Loucy (cell line): Measurements from ENCODE around the gene GALNT1.

Experiments used
- H2AFZ ChIP-seq: fragments of 200-600 bp; sonication (generic); 2 replicates; pipeline ENCODE4 v1.6.0; 2016; ENCODE audit warnings: antibody characterized with exemption, mild to moderate bottlenecking, low read length, moderate library complexity
- H3F3A ChIP-seq: fragments of 200-600 bp; 2 replicates; pipeline ENCODE4 v1.6.0; 2016; ENCODE audit warnings: antibody characterized with exemption, low read depth, mild to moderate bottlenecking
- H3K27me3 ChIP-seq: fragments of 200-600 bp; sonication (generic); 2 replicates; pipeline ENCODE4 v1.6.1; 2014; ENCODE audit warnings: low read length, mild to moderate bottlenecking; ENCODE audit not compliant: insufficient read depth, poor library complexity, severe bottlenecking
- H3K36me3 ChIP-seq: fragments of 200-600 bp; sonication (generic); 2 replicates; pipeline ENCODE4 v1.6.1; 2016; ENCODE audit warnings: low read length; ENCODE audit not compliant: insufficient read depth
- H3K4me1 ChIP-seq: fragments of 200-600 bp; sonication (generic); 2 replicates; pipeline ENCODE4 v1.5.1; 2014; ENCODE audit warnings: low read length, mild to moderate bottlenecking; ENCODE audit not compliant: insufficient read depth, poor library complexity, severe bottlenecking
- H3K4me2 ChIP-seq: fragments of 200-600 bp; sonication (generic); 2 replicates; pipeline ENCODE4 v1.6.0; 2014; ENCODE audit warnings: antibody characterized with exemption, low read length, low read depth, mild to moderate bottlenecking; ENCODE audit not compliant: poor library complexity, severe bottlenecking
- H3K4me3 ChIP-seq: fragments of 200-600 bp; sonication (generic); 2 replicates; pipeline ENCODE4 v1.5.1; 2014; ENCODE audit warnings: low read length, mild to moderate bottlenecking, mixed read lengths; ENCODE audit not compliant: poor library complexity, severe bottlenecking
- H3K79me2 ChIP-seq: fragments of 200-600 bp; sonication (generic); 2 replicates; pipeline ENCODE4 v1.6.1; 2014; ENCODE audit warnings: low read length; ENCODE audit not compliant: insufficient read depth
- H3K9ac ChIP-seq: fragments of 200-600 bp; sonication (generic); 2 replicates; pipeline ENCODE4 v1.6.0; 2014; ENCODE audit warnings: mild to moderate bottlenecking, low read depth, low read length, moderate library complexity; ENCODE audit not compliant: poor library complexity, severe bottlenecking
- H3K9me2 ChIP-seq: fragments of 200-600 bp; sonication (generic); replicated peaks from 2 replicates; pipeline ENCODE4 v1.6.1; 2016; ENCODE audit warnings: low read depth, low read length, mixed read lengths
- H3K9me3 ChIP-seq: fragments of 200-600 bp; sonication (generic); 2 replicates; pipeline ENCODE4 v1.6.1; 2014; ENCODE audit warnings: mild to moderate bottlenecking, antibody characterized with exemption, low read length, low read depth; ENCODE audit not compliant: insufficient read depth
- H4K20me1 ChIP-seq: fragments of 200-600 bp; sonication (generic); 2 replicates; pipeline ENCODE4 v1.6.0; 2014; ENCODE audit warnings: antibody characterized with exemption, low read length, mild to moderate bottlenecking; ENCODE audit not compliant: insufficient read depth, poor library complexity, severe bottlenecking
- EZH2phosphoT487 ChIP-seq: fragments of 200-600 bp; IDR thresholded peaks from 2 replicates; pipeline ENCODE4 v1.6.1; 2018; ENCODE audit warnings: antibody characterized with exemption, mild to moderate bottlenecking, moderate library complexity, borderline replicate concordance
- TF ChIP-seq, protein P1 (sequence below): fragments of 200-600 bp; sonication (generic); conservative IDR thresholded peaks from 2 replicates; pipeline ENCODE4 v1.5.1; 2014; ENCODE audit warnings: mild to moderate bottlenecking, antibody characterized with exemption, low read length

Gene GALNT1

GRCh38 chr18:35577045-35577848, 4.3 kb upstream of the GALNT1 start:
- no peaks in the 10 kb centered on the region for H3K9me2 ChIP-seq
- no peaks in the 10 kb centered on the region for H3K36me3 ChIP-seq
- H3K27me3 ChIP-seq, result no peaks in the 10 kb centered on the region
- H3K79me2 ChIP-seq, result peaks cover 5% of the 10 kb centered on the region
- H3F3A ChIP-seq, result no peaks in the 10 kb centered on the region
- H3K4me1 ChIP-seq, result peaks cover 18% of the 10 kb centered on the region
- TF ChIP-seq EZH2phosphoT487, result no peak
- H4K20me1 ChIP-seq, result peaks cover under 1% of the 10 kb centered on the region
- H3K9me3 ChIP-seq, result peaks cover 5% of the 10 kb centered on the region
- no peak overlapping the region for H3K4me2 ChIP-seq
- no peak overlapping the region for H2AFZ ChIP-seq
- no peak overlapping the region for H3K9ac ChIP-seq
- no peak overlapping the region for H3K4me3 ChIP-seq

DNA sequence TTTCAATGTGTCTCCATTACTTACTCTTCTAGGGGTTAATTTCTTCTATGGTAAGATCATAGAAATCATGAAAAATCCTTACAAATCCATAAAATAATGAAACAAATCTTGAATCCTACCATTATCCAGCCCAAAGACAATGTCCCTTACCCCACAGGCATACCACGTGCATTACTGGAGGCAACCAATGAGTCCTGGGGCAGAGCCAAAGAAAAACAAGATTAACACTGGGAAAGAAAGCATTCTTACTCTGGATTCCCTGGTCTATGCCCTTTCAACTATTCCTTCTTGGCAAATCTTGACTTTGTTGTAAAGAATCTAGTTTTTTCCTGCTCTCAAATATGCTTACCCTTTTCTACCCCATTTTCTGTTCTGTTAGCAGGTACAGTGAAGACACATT, 3.1 kb upstream of the GALNT1 start:
- no peak overlapping the region for H3K4me2 ChIP-seq
- no peaks in the 10 kb centered on the region for H3F3A ChIP-seq
- peaks cover 14% of the 10 kb centered on the region for H3K79me2 ChIP-seq
- no peaks in the 10 kb centered on the region for H3K36me3 ChIP-seq
- H2AFZ ChIP-seq, result no peak overlapping the region
- TF ChIP-seq EZH2phosphoT487, result no peak
- H3K27me3 ChIP-seq, result no peaks in the 10 kb centered on the region
- H4K20me1 ChIP-seq, result peaks cover 9% of the 10 kb centered on the region
- H3K4me1 ChIP-seq, result peaks cover 18% of the 10 kb centered on the region
- no peaks in the 10 kb centered on the region for H3K9me2 ChIP-seq
- H3K4me3 ChIP-seq, result no peak overlapping the region
- peaks cover 5% of the 10 kb centered on the region for H3K9me3 ChIP-seq
- H3K9ac ChIP-seq, result no peak overlapping the region

DNA sequence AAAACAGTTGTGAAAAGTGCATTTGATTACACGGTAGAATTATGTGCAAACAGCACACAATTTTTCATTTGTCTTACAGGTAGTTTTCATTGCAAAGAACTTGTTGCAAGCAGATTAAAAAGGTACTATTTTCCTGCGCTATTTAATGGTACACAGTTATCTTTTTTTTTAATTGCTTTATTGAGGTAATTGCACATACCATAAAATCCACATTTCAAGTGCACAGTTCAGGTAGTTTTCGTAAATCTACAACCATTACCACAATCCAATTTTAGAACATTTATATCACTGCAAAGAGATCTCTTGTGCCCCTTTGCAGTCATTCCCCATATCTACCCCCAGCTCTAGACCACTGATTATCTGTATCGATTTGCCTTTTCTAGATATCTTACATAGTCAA, 2.6 kb upstream of the GALNT1 start:
- no peaks in the 10 kb centered on the region for H3F3A ChIP-seq
- H4K20me1 ChIP-seq, result peaks cover 12% of the 10 kb centered on the region
- H3K4me1 ChIP-seq, result peaks cover 14% of the 10 kb centered on the region
- peaks cover 19% of the 10 kb centered on the region for H3K79me2 ChIP-seq
- H3K9me2 ChIP-seq, result no peaks in the 10 kb centered on the region
- no peak overlapping the region for H2AFZ ChIP-seq
- no peaks in the 10 kb centered on the region for H3K36me3 ChIP-seq
- no peaks in the 10 kb centered on the region for H3K27me3 ChIP-seq
- H3K9me3 ChIP-seq, result peaks cover 5% of the 10 kb centered on the region
- TF ChIP-seq, protein P1, sequence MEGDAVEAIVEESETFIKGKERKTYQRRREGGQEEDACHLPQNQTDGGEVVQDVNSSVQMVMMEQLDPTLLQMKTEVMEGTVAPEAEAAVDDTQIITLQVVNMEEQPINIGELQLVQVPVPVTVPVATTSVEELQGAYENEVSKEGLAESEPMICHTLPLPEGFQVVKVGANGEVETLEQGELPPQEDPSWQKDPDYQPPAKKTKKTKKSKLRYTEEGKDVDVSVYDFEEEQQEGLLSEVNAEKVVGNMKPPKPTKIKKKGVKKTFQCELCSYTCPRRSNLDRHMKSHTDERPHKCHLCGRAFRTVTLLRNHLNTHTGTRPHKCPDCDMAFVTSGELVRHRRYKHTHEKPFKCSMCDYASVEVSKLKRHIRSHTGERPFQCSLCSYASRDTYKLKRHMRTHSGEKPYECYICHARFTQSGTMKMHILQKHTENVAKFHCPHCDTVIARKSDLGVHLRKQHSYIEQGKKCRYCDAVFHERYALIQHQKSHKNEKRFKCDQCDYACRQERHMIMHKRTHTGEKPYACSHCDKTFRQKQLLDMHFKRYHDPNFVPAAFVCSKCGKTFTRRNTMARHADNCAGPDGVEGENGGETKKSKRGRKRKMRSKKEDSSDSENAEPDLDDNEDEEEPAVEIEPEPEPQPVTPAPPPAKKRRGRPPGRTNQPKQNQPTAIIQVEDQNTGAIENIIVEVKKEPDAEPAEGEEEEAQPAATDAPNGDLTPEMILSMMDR, result no peak
- no peak overlapping the region for H3K4me3 ChIP-seq
- H3K9ac ChIP-seq, result no peak overlapping the region
- H3K4me2 ChIP-seq, result no peak overlapping the region

DNA sequence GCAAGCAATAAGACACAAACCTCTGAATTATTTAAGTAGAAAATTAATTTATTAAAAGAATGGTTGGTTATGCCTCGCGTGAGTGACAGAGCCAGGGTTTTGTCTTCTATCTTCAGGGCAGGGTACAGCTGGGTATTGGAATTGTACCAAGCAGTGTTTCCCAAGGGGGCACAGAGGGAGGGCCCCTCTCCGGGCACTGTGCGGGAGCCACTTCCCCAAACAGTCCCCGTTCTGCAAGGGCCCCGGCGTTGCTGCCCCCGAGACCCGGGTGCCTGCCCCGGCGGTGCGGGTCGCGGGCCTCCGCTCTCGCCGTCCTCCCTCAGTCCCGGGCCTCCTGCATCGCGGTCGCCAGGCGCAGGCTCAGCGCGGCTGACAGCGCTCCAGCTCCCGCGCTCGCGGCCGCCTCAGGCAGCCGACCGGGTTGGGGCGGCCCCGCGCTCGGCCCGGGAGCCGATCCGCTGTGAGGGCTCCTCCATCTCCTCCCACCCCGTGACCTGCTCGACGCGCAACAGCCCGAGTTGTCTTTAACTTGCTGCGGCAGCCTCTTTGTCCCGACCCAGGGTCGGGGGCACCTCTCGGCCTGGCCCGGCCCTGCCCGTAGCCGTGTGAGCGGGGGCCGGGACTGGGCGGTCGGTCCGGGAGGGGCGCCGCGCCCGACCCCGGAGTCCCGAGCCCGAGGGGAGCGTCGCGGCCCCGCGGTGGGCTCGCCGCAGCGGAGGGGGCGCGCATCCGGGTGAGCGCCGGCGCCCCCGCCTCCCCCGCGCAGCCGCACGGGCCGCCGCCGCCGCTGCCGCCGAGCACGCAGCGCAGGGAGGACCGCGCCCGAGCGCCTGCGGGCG, 620 bp upstream of the GALNT1 start:
- Histone ChIP-seq H3K4me2 (peak overlapping the region; percentile 73), H3F3A (no peaks in the 10 kb centered on the region), H3K36me3 (no peaks in the 10 kb centered on the region), H3K9me3 (peaks cover 7% of the 10 kb centered on the region), H4K20me1 (peaks cover 12% of the 10 kb centered on the region), H3K9me2 (no peaks in the 10 kb centered on the region), H2AFZ (peak overlapping the region; percentile 87; the same call in 1 of the 2 replicates), H3K9ac (peak overlapping the region; percentile 70), H3K4me3 (peak overlapping the region; percentile 79), H3K79me2 (peaks cover 39% of the 10 kb centered on the region), H3K4me1 (peaks cover 13% of the 10 kb centered on the region), H3K27me3 (no peaks in the 10 kb centered on the region)
- no peak for TF ChIP-seq EZH2phosphoT487
- TF ChIP-seq, protein P1, result no peak
